Measurements from ENCODE around the gene TBK1.

DNA sequence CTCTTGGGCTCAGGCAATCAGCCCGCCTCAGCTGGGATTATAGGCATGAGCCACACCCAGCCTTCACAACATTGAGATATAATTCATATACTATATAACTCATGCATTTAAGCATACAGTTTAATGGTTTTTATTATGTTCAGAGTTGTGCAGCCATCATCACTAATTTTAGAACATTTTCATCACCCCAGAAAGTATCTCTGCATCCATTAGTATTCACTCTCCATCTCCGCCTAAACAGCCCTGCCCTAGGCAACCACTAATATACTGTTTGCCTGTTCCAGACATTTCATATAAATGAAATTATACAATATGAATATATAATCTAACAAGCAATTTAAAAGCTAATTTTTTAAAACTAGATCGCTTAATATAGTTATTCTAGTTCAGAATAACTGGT, 34.7 kb downstream of the TBK1 start:
- TF ChIP-seq POLR2A (IDR thresholded peaks at IDR 0.05): no peak
- TF ChIP-seq, protein P1, sequence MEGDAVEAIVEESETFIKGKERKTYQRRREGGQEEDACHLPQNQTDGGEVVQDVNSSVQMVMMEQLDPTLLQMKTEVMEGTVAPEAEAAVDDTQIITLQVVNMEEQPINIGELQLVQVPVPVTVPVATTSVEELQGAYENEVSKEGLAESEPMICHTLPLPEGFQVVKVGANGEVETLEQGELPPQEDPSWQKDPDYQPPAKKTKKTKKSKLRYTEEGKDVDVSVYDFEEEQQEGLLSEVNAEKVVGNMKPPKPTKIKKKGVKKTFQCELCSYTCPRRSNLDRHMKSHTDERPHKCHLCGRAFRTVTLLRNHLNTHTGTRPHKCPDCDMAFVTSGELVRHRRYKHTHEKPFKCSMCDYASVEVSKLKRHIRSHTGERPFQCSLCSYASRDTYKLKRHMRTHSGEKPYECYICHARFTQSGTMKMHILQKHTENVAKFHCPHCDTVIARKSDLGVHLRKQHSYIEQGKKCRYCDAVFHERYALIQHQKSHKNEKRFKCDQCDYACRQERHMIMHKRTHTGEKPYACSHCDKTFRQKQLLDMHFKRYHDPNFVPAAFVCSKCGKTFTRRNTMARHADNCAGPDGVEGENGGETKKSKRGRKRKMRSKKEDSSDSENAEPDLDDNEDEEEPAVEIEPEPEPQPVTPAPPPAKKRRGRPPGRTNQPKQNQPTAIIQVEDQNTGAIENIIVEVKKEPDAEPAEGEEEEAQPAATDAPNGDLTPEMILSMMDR (IDR thresholded peaks at IDR 0.05): no peak
